HG03280 (cell line): ENCODE measurements around the gene BTNL8.

Experiments used
- ATAC-seq: cut with Tn5 transposase; IDR thresholded peaks from one replicate; pipeline ENCODE4 v1.9.1; 2021; ENCODE audit warnings: mild to moderate bottlenecking, moderate library complexity; ENCODE audit not compliant: unreplicated experiment

The BTNL8 gene

GRCh38 chr5:180950291-180950949, 51.5 kb downstream of the BTNL8 start:
- ATAC-seq = no peak

- ATAC-seq = no peak
These were observed 60.7 kb downstream of the BTNL8 start for GRCh38 chr5:180959661-180960060.

DNA sequence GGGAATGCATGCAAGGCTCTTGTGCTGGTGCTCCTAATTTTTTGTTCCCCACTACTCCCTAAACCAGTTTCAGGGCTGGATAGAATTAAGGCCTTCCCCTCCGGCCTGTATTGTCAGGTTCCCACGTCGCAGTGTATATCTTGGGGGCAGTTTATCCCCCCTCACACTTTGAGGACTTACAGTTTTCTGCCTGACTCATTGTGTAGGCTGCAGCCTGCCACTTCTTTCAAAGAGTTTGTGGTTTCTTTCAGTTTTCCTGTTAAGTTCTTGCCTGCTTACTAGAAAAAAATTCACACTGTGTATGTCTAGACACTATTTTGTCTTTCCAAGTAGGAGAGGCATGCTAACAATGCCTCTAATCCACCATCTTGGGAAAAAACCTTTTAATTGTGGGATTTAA, 61.2 kb downstream of the BTNL8 start:
- no peak for ATAC-seq

GRCh38 chr5:180969406-180969805, 70.4 kb downstream of the BTNL8 start:
- no peak for ATAC-seq

DNA sequence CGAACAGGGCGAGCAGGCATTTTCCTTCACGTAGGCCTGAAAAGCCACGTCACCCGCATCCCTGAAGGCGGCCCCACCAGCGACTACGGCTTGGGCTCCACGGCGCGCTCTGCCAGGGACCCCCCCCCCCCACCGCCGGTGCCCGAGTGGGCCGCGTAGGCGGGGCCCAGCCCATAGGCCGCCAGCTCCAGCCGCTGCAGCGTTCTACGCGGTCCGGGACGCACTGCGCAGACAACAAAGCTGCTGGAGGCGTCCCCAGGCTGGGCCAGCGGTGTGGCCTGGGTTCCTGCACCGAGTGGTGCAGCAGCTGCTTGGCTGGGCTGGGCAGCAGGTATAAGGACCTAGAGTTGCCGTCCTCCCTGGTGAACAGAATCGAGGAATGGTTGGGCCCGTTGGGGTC, 71.4 kb downstream of the BTNL8 start:
- ATAC-seq = no peak

- ATAC-seq = no peak
These were observed 71.9 kb downstream of the BTNL8 start for GRCh38 chr5:180970875-180971274.

DNA sequence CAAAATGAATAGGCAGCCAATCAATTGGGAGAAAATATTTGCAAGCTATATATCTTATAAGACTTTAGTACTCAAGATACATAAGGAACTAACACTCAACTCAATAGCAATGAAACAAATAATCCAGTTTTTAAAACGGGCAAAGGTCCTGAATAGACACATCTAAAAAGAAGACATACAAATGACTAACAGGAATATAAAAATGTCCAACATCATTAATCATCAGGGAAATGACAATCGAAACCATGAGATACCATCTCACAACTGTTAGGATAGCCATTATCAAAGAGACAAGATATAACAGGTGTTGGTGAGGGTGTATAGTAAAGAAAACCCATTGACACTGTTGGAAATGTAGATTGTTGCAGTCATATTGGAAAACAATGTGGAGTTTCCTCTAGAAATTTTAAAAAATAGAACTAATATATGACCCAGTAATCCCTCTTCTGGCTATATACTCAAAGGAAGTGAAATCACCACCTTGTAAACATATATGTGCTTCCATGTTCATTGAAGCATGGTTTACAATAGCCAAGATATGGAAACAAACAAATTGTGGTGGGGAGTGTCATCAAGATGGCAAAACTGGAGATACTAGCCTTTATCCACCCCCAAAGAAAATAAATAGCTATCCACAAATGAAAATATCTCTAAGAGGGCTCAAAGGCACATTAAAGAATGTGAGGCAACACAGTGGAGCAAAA, 75.8 kb downstream of the BTNL8 start:
- peak; percentile 11 for ATAC-seq

DNA sequence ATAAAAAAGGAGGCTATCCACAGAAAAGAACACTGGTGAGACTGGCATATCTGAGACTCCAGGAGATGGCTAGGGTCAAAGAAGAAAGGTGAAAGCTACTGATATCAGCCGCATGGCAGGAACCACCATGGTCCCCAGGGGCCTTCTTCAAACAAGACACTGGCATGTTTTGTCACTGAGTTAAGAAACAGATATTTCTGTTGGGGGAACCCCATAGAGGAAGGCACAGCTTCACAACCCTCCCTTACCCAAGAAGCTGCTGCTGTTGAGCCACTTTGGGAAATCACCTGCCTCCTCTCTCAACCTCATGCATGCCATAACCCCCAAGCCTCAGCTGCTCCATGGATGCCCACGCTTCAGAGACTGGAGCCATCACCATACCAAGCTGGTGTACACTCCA, 76.4 kb downstream of the BTNL8 start:
- peak; percentile 86 for ATAC-seq

- no peak for ATAC-seq
These were observed 77.6 kb downstream of the BTNL8 start for GRCh38 chr5:180976518-180976917.

DNA sequence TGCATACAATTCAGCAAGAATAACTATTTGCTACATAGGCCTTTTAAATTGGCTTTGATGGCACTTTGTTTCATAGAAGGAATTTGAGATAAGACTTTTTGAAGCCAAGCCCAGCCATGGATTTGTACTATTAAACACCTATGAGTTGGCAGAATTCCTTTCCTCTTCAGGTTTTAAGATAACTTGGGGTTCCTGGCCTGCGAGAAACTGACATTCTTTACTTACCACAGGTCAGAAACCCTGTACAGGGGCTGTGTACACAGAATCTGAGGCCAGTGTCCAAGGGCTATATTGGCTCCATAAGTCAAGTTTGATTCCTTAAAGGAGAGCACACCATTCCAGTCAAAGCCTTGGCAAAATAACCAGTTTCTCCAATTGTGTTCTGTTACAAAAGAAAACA, 78.9 kb downstream of the BTNL8 start:
- no peak for ATAC-seq

- no peak for ATAC-seq
These were observed 83.2 kb downstream of the BTNL8 start for GRCh38 chr5:180982008-180982741.

GRCh38 chr5:180988016-180988415, 89.1 kb downstream of the BTNL8 start:
- no peak for ATAC-seq

DNA sequence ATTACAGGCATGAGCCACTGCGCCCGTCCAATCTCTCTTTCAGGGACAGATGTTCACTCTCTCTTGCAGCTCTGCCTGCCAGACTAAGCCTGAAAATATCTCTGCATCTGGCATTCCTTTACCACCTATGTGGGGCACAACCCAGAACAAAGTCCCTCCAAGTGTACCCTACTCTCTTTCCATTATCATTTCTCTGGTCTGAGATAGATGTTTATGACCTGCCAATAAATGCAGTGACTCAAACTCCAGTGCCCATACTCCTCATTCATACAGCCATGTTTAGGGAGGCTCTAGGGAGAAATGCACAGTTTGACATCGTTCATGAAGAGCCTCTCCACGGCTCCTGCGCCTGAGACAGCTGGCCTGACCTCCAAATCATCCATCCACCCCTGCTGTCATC, 89.6 kb downstream of the BTNL8 start, which contains the start of gene BTNL3:
BTNL3 (plus strand) TSS at position 255 of the 400 bp plus-strand sequence. CDS start 183 bp downstream, outside the sequence.
- ATAC-seq = no peak

DNA sequence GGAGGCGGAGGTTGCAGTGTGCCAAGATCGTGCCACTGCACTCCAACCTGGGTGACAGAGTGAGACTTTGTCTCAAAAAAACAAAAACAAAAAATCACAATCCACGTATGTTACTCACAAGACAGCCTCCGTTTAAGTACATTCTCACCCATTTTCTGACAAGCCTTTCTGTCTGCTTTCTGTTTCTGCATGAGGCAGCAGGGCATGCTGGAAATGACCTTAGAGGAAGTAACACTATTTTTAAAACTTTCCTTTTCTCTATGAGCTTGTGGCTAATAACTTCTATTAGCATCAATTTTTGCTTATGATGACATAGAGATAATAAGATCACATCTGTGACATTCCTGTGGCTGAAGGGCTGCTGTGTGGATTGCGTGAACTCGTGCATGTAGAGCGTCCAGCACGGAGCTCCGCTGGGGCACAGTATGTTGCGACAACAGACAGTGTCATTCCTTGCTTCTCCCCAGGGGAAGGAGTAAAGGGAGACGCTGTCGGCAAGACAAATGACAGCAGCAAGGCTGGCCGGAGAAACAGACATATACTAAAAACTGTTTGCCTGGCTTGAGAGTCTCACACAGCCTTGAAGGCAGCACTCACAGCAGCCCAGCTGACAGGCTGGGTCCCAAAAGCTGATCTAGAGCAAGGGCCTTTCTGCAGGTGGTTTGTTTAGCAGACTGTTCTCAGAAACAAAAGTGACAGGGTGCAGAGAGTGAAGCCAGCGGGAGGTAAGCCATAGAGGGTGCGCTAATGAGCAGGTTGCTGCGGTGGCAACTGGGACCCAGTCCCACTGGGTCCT, 91.3 kb downstream of the BTNL8 start:
- no peak for ATAC-seq

- ATAC-seq = no peak
These were observed 91.9 kb downstream of the BTNL8 start for GRCh38 chr5:180990882-180991242.
